Osteocyte (in vitro differentiated cells): ENCODE data around the gene SCGB2B2. TPM values are rescaled to one million over a fixed set of nuclear protein-coding genes. Genes with fewer than 3 reads are reported as not detected.
"Not testable (repeated sequence)": the region's sequence is repeated elsewhere in the genome, so short reads cannot be mapped to it uniquely, and the experiment has no call there.

Experiments used
- DNase-seq: peaks from one replicate; pipeline ENCODE4 v3.0.0; 2021; ENCODE audit warnings: mixed read lengths; ENCODE audit not compliant: unreplicated experiment; ENCODE audit errors: extremely low spot score
- H3K27ac Mint-ChIP-seq: one replicate; pipeline ENCODE4 v1.8.0; 2021; ENCODE audit warnings: mild to moderate bottlenecking, mixed read lengths; ENCODE audit not compliant: unreplicated experiment
- H3K27me3 Mint-ChIP-seq: one replicate; pipeline ENCODE4 v1.8.0; 2021; ENCODE audit warnings: mixed read lengths; ENCODE audit not compliant: unreplicated experiment
- H3K36me3 Mint-ChIP-seq: one replicate; pipeline ENCODE4 v1.8.0; 2021; ENCODE audit warnings: mixed read lengths; ENCODE audit not compliant: unreplicated experiment
- H3K4me1 Mint-ChIP-seq: one replicate; pipeline ENCODE4 v1.8.0; 2021; ENCODE audit warnings: mixed read lengths; ENCODE audit not compliant: unreplicated experiment
- H3K4me3 Mint-ChIP-seq: one replicate; pipeline ENCODE4 v1.8.0; 2021; ENCODE audit warnings: mild to moderate bottlenecking, moderate library complexity, mixed read lengths; ENCODE audit not compliant: unreplicated experiment
- H3K9me3 Mint-ChIP-seq: one replicate; pipeline ENCODE4 v1.8.0; 2021; ENCODE audit warnings: mixed read lengths; ENCODE audit not compliant: unreplicated experiment
- CTCF ChIP-seq: fragments of 200-600 bp; sonication (generic); IDR thresholded peaks from 2 replicates; pipeline ENCODE4 v1.5.0; 2021; ENCODE audit warnings: antibody characterized with exemption, mild to moderate bottlenecking, moderate library complexity
- total RNA-seq: library from RNA; stranded (reverse); gene quantifications from 2 replicates; pipeline ENCODE4 v1.2.1, GENCODE V29; 2021

SCGB2B2 gene
- total RNA-seq, 1 donor from 2014 or later: 0.78 TPM

- H3K4me1 Mint-ChIP-seq: peaks cover 11% of the 10 kb centered on the region
- no peak overlapping the region for H3K4me3 Mint-ChIP-seq
- no peaks in the 10 kb centered on the region for H3K9me3 Mint-ChIP-seq
- no peaks in the 10 kb centered on the region for H3K27me3 Mint-ChIP-seq
- H3K27ac Mint-ChIP-seq: no peak overlapping the region
- no peak for TF ChIP-seq CTCF
- no peak for DNase-seq
- H3K36me3 Mint-ChIP-seq: peaks cover 4% of the 10 kb centered on the region
Measured at GRCh38 chr19:34671972-34672371, 5.0 kb downstream of the SCGB2B2 start.

DNA sequence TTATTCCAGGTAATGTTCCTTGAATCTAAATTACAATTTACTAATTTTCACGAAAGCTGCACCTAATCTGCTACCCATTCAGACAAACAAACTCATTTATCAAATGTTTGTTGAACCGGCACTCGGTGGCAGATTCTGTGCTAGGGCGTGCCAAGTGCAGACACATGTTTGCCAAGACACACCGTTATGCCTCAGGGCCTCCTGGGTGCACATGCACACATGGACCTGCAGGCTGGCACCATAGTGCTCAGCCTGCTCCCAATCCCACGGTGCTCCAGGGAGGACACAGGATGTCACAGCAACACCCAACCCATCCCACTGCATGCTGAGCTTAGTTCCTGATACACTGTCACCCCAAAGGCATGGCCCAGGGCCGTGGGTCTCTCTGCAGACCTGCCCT lies 7.7 kb downstream of the SCGB2B2 start:
- peaks cover 7% of the 10 kb centered on the region for H3K4me1 Mint-ChIP-seq

GRCh38 chr19:34668690-34669089 lies 8.3 kb downstream of the SCGB2B2 start:
- not testable (repeated sequence) for H3K4me3 Mint-ChIP-seq, H3K27me3 Mint-ChIP-seq, H3K4me1 Mint-ChIP-seq, H3K27ac Mint-ChIP-seq, DNase-seq, H3K36me3 Mint-ChIP-seq, H3K9me3 Mint-ChIP-seq

More for the DNA sequence above, 7.7 kb downstream of the SCGB2B2 start:
- Mint-ChIP-seq H3K9me3 (no peaks in the 10 kb centered on the region), H3K27me3 (no peaks in the 10 kb centered on the region), H3K36me3 (peaks cover 3% of the 10 kb centered on the region), H3K4me3 (no peak overlapping the region), H3K27ac (no peak overlapping the region)
- no peak for DNase-seq
- TF ChIP-seq CTCF: no peak

DNA sequence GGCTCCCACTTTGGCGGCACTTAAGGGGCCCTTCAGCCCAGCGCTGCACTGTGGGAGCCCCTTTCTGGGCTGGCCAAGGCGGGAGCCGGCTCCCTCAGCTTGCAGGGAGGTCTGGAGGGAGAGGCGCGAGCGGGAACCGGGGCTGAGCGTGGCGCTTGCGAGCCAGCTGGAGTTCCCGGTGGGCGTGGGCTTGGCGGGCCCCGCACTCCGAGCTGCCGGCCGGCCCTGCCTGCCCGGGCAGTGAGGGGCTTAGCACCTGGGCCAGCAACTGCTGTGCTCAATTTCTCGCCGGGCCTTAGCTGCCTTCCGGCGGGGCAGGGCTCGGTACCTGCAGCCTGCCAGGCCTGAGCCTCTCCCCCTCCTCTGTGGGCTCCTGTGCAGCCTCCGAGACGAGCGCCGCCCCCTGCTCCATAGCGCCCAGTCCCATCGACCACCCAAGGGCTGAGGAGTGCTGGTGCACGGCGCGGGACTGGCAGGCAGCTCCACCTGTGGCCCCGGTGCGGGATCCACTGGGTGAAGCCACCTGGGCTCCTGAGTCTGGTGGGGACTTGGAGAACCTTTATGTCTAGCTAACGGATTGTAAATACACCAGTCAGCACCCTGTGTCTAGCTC lies 8.8 kb downstream of the SCGB2B2 start:
- H3K27ac Mint-ChIP-seq, H3K9me3 Mint-ChIP-seq, H3K36me3 Mint-ChIP-seq, H3K4me1 Mint-ChIP-seq, H3K27me3 Mint-ChIP-seq, DNase-seq, H3K4me3 Mint-ChIP-seq: not testable (repeated sequence)

GRCh38 chr19:34667349-34668076 lies 9.4 kb downstream of the SCGB2B2 start:
- DNase-seq: no peak
- peak overlapping the region; percentile 68 for H3K27ac Mint-ChIP-seq
- H3K4me3 Mint-ChIP-seq: peak overlapping the region; percentile 51
- no peaks in the 10 kb centered on the region for H3K9me3 Mint-ChIP-seq
- H3K36me3 Mint-ChIP-seq: peaks cover 2% of the 10 kb centered on the region
- TF ChIP-seq CTCF: no peak
- peaks cover 7% of the 10 kb centered on the region for H3K4me1 Mint-ChIP-seq
- H3K27me3 Mint-ChIP-seq: no peaks in the 10 kb centered on the region

GRCh38 chr19:34666958-34667265 lies 10.0 kb downstream of the SCGB2B2 start:
- no peaks in the 10 kb centered on the region for H3K9me3 Mint-ChIP-seq
- no peaks in the 10 kb centered on the region for H3K27me3 Mint-ChIP-seq
- H3K4me3 Mint-ChIP-seq: peak overlapping the region; percentile 29
- no peak for TF ChIP-seq CTCF
- H3K4me1 Mint-ChIP-seq: peaks cover 7% of the 10 kb centered on the region
- DNase-seq: no peak
- H3K36me3 Mint-ChIP-seq: no peaks in the 10 kb centered on the region
- peak overlapping the region; percentile 68 for H3K27ac Mint-ChIP-seq
